GM12801 (cell line): ENCODE measurements around the gene MPRIP.

Experiments used
- CTCF ChIP-seq: IDR thresholded peaks from one replicate; pipeline ENCODE4 v1.5.1; 2011; ENCODE audit warnings: control low read depth; ENCODE audit not compliant: insufficient read length; ENCODE audit errors: extremely low read depth

The MPRIP gene

GRCh38 chr17:17214646-17215436 is 172.6 kb downstream of the MPRIP start:
- TF ChIP-seq CTCF: no peak

DNA sequence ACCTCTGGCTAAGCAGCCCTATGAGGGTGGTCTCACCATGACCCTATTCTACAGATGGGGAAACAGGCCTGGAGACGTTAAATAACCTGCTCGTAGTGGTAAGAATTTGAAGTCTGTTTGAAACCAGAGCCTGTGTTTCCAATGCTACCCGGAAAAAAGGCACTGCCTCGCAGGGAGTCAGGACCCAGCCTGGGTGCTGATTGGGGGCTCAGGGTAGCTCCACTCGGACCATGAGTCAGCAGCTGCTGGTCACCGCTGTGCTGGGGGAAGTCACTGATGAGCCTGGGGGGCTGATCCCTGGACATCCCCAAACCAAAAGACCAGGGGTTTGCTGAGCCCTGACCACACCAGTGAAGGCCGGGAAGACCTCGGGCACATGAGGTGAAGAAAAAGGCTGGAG is 173.3 kb downstream of the MPRIP start:
- no peak for TF ChIP-seq CTCF

- TF ChIP-seq CTCF: no peak
Measured at GRCh38 chr17:17216236-17216635, 174.0 kb downstream of the MPRIP start.

- no peak for TF ChIP-seq CTCF
Measured at GRCh38 chr17:17216776-17217175, 174.5 kb downstream of the MPRIP start.

DNA sequence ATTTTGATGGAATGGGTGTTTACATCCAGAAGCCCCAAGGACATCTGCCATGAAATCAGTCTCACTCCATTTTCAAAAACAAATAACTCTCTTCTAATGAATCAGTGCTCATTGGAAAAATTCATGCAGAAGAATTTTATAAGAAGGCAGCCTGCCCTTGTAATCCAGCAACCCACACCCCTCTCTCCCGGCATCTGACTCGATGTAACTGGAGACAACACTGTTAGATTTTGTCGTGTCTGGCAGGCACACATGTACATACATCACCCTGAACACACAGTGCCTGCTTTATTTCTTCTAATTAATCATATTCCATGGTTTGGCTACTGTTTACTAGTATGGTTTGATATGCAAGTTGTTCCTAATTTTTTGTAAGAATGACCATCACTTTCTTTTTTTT is 175.7 kb downstream of the MPRIP start:
- TF ChIP-seq CTCF: no peak

GRCh38 chr17:17220529-17220928 is 178.3 kb downstream of the MPRIP start:
- TF ChIP-seq CTCF: no peak

DNA sequence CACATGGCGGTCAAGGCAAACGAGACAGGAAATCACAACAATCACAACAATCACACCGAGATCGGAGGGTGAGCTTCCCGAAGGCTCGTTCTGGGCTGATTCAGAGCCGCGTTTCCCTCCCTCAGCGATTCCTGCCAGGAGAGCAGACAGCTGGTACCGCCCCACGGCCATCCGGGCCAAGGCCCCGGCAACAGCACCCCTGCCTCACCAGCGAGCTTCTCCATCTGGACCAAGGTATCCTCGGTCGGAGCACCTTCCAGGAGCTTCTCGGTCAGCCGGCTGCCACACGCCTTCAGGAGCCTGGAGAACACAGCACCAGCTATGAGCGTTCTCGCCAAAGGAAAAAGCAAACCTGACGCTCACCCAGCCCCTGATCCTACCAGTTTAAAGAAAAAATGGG is 179.1 kb downstream of the MPRIP start:
- no peak for TF ChIP-seq CTCF
